ENCODE data around the gene NPBWR2. TPM values are rescaled to one million over a fixed set of nuclear protein-coding genes. Genes with fewer than 3 reads are reported as not detected.
A peak's percentile ranks its signal among the peaks of the same experiment; 100 is the strongest.

NPBWR2 gene
- total RNA-seq, 1 donor from 2014 or later = not detected

DNA sequence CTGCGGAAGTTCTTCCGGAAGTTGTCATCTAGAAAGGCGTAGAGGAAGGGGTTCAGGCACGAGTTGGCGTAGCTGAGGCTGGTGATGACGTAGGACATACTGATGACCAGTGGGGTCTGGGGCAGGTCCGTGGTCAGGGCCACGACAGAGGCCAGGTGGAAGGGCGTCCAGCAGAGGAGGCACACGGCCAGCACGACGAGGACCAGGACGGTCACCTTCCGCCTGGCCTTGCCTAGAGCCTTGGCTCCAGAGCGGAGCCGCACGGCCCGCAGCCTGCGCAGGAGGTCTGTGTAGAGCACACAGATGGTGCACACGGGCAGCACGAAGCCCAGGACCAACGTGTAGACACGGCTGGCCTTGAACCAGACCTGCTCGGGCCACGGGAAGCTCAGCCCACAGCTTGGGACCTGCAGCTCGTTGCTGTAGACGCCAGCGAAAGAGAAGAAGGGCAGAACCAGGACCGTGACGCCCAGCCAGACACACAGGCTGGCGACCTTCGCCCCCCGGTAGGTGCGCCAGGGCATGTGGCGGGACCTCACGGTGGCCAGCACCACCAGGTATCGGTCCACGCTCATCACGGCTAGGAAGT lies 1.4 kb downstream of the NPBWR2 start:
- no peak for TF ChIP-seq EZH2 (IDR thresholded peaks at IDR 0.05; ENCODE audit: insufficient read depth, low read length)
- TF ChIP-seq CTCF (IDR thresholded peaks at IDR 0.05; ENCODE audit: insufficient read depth, low read depth, low read length) = no peak
- Histone ChIP-seq H3K79me2 (ENCODE audit: insufficient read depth, low read length) (no peaks in the 10 kb centered on the region), H3K4me2 (ENCODE audit: low read length) (no peak overlapping the region), H3K4me1 (ENCODE audit: insufficient read depth, low read length) (no peaks in the 10 kb centered on the region), H4K20me1 (ENCODE audit: insufficient read depth, low read length) (no peaks in the 10 kb centered on the region), H3K27me3 (ENCODE audit: insufficient read depth, low read length) (peaks cover 21% of the 10 kb centered on the region), H3K4me3 (ENCODE audit: insufficient read depth, low read depth, low read length) (no peak overlapping the region), H3K36me3 (ENCODE audit: insufficient read depth, low read length) (no peaks in the 10 kb centered on the region), H2AFZ (ENCODE audit: low read depth, low read length) (no peak overlapping the region), H3K9ac (ENCODE audit: low read length) (no peak overlapping the region), H3K27ac (ENCODE audit: low read depth, low read length) (no peak overlapping the region), H3K9me3 (ENCODE audit: insufficient read depth, low read depth, low read length) (no peaks in the 10 kb centered on the region)
- Mint-ChIP-seq H3K4me1 (ENCODE audit: low read depth, unreplicated experiment) (no peaks in the 10 kb centered on the region), H3K27me3 (ENCODE audit: low read depth, unreplicated experiment) (peaks cover 51% of the 10 kb centered on the region), H3K27ac (ENCODE audit: unreplicated experiment) (peak overlapping the region; percentile 41), H3K4me3 (ENCODE audit: unreplicated experiment) (no peak overlapping the region), H3K36me3 (ENCODE audit: low read depth, unreplicated experiment) (no peaks in the 10 kb centered on the region), H3K9me3 (ENCODE audit: unreplicated experiment) (no peaks in the 10 kb centered on the region)
- FAIRE-seq (no peak), DNase-seq (ENCODE audit: low read depth) (no peak)

GRCh38 chr20:64104667-64105451 lies 2.5 kb downstream of the NPBWR2 start:
- FAIRE-seq = no peak

More at GRCh38 chr20:64104667-64105451, 2.5 kb downstream of the NPBWR2 start:
- Histone ChIP-seq H3K27me3 (ENCODE audit: insufficient read depth, low read length) (peaks cover 30% of the 10 kb centered on the region), H3K4me2 (ENCODE audit: low read length) (no peak overlapping the region), H3K27ac (ENCODE audit: low read depth, low read length) (no peak overlapping the region), H4K20me1 (ENCODE audit: insufficient read depth, low read length) (no peaks in the 10 kb centered on the region), H3K36me3 (ENCODE audit: insufficient read depth, low read length) (no peaks in the 10 kb centered on the region), H3K9me3 (ENCODE audit: insufficient read depth, low read depth, low read length) (no peaks in the 10 kb centered on the region), H3K4me3 (ENCODE audit: insufficient read depth, low read depth, low read length) (no peak overlapping the region), H3K9ac (ENCODE audit: low read length) (no peak overlapping the region), H3K79me2 (ENCODE audit: insufficient read depth, low read length) (no peaks in the 10 kb centered on the region), H2AFZ (ENCODE audit: low read depth, low read length) (no peak overlapping the region), H3K4me1 (ENCODE audit: insufficient read depth, low read length) (no peaks in the 10 kb centered on the region)
- TF ChIP-seq EZH2 (IDR thresholded peaks at IDR 0.05; ENCODE audit: insufficient read depth, low read length) (no peak), CTCF (IDR thresholded peaks at IDR 0.05; ENCODE audit: insufficient read depth, low read depth, low read length) (no peak)
- DNase-seq (ENCODE audit: low read depth) = no peak
- no peaks in the 10 kb centered on the region for H3K36me3 Mint-ChIP-seq (ENCODE audit: low read depth, unreplicated experiment)
- no peak overlapping the region for H3K27ac Mint-ChIP-seq (ENCODE audit: unreplicated experiment)
- no peaks in the 10 kb centered on the region for H3K9me3 Mint-ChIP-seq (ENCODE audit: unreplicated experiment)
- H3K27me3 Mint-ChIP-seq (ENCODE audit: low read depth, unreplicated experiment) = peaks cover 58% of the 10 kb centered on the region
- H3K4me1 Mint-ChIP-seq (ENCODE audit: low read depth, unreplicated experiment) = no peaks in the 10 kb centered on the region
- H3K4me3 Mint-ChIP-seq (ENCODE audit: unreplicated experiment) = no peak overlapping the region

Measured in astrocyte (in vitro differentiated cells and primary cell).